ENCODE results near the gene VEZF1. TPM values are rescaled to one million over a fixed set of nuclear protein-coding genes. Genes with fewer than 3 reads are reported as not detected.
"Not testable (repeated sequence)": the region's sequence is repeated elsewhere in the genome, so short reads cannot be mapped to it uniquely, and the experiment has no call there.

Gene VEZF1
- total and polyA plus RNA-seq, 8 donors: 62.7 to 106 (median 98.5) TPM

DNA sequence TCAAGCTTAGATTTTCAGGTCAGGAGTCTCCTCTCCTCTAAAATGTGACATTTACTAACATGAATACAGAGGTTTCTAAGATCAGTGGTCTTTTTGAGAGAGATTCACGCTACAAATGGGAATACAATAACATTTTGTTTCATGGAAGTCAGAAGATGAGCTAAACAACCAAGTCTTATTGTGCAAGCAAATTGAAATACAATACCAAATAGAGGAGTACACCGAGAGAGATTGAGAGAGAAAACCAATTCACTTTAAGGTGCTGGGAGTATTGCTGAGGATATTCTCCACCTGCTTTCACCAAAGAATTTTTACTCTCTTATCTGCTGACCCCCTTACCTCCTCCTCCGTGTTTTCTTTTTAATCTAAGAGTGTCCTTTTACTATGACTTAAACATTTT, 11.5 kb downstream of the VEZF1 start:
- Histone ChIP-seq H3K4me1 (peaks cover 0 to 18% of the 10 kb centered on the region in 2 donors), H3K9me3 (no peaks in the 10 kb centered on the region), H3K36me3 (peaks cover 16 to 87% of the 10 kb centered on the region in 2 donors), H3K4me3 (no peak overlapping the region), H3K27me3 (no peaks in the 10 kb centered on the region), H3K27ac (no peak overlapping the region)
- intact Hi-C loops (cut with DNase I): no loop called here
- ATAC-seq: no peak
- no peak for DNase-seq
- TF ChIP-seq, protein P1, sequence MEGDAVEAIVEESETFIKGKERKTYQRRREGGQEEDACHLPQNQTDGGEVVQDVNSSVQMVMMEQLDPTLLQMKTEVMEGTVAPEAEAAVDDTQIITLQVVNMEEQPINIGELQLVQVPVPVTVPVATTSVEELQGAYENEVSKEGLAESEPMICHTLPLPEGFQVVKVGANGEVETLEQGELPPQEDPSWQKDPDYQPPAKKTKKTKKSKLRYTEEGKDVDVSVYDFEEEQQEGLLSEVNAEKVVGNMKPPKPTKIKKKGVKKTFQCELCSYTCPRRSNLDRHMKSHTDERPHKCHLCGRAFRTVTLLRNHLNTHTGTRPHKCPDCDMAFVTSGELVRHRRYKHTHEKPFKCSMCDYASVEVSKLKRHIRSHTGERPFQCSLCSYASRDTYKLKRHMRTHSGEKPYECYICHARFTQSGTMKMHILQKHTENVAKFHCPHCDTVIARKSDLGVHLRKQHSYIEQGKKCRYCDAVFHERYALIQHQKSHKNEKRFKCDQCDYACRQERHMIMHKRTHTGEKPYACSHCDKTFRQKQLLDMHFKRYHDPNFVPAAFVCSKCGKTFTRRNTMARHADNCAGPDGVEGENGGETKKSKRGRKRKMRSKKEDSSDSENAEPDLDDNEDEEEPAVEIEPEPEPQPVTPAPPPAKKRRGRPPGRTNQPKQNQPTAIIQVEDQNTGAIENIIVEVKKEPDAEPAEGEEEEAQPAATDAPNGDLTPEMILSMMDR (IDR thresholded peaks at IDR 0.05): no peak

DNA sequence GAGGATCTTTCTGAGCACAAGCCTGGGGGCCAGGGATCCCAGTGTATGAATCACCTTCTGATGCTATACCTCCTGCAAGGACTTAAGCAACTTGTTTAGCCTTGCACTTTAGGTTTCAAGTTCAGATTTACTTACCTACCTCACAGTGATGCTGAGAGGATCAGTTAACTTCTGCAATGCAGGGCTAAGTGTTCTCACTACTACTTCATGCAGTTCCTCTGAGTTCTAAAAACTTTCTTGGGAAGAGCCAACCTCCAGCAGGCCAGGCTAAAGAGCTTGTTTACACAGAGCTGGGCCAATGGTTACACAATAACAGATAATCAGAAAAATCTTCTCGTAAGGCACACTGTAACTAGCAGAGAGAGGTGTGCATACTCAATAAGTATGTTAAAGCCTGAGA, 13.0 kb downstream of the VEZF1 start:
- no peak overlapping the region for H3K27ac ChIP-seq
- no peak overlapping the region for H3K4me3 ChIP-seq
- peaks cover 14 to 73% of the 10 kb centered on the region in 2 donors for H3K36me3 ChIP-seq
- DNase-seq: no peak
- peak; percentile 92 for ATAC-seq
- H3K27me3 ChIP-seq: no peaks in the 10 kb centered on the region
- H3K4me1 ChIP-seq: peaks cover 0 to 13% of the 10 kb centered on the region in 2 donors
- TF ChIP-seq, protein P1 (IDR thresholded peaks at IDR 0.05): no peak
- H3K9me3 ChIP-seq: no peaks in the 10 kb centered on the region
- intact Hi-C loops (cut with DNase I): no loop called here

DNA sequence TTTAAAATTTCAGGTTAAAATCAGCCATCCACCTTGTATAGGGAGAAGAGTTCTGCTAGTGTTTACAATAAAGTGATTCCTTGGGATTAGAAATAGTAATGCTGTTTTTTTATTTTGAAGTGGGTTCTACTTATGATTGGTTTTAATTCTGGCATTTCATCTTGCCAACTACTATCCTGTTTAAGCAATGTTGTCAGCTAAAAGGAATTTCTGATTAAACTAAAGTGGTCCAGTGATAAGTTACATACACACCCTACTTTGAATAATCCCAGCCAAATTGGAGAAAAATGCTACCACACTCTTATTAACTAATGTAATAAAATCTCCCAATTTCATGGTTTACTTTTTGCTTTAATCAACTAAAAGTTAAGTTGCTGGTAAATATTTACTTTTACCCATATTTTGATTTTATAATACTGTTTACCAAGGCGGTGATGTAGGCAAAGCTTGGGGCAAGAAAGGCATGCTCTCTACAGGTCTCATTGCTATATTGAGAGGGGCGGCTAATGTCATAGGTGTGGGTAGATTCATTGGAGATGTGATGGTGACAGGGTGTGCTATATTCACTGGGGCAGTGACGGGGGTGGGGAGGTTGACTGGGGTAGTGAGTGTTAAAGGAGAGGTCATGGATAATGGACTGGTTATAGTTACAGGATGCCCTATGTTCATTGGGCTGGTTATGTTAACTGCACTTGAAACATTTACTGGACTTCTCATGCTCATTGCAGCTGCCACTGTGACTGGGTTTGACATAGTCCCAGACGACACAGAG, 13.8 kb downstream of the VEZF1 start:
- DNase-seq; intact Hi-C loops (cut with DNase I): not testable (repeated sequence)

DNA sequence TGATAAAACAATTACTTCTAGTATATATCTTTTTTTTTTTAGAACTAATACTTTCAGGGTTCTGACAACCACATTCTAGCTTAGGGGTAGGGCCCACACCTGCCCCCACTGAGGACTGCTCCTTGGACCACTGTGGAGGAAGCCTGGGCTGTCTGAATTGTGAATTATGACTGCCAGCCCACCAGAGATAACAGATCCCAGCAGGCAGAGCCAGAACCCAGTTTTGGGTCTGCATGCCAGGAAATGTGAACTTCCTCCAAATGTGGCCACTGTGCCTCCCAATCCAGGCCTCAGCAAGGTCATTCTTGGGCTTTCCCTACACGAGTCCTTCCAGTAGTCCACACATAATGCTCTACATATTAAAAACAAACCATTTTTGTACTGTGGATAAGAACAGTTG, 15.9 kb downstream of the VEZF1 start:
- intact Hi-C loops (cut with DNase I): no loop called here
- Histone ChIP-seq H3K4me1 (peaks cover 0 to 13% of the 10 kb centered on the region in 2 donors), H3K4me3 (no peak overlapping the region), H3K27ac (no peak overlapping the region), H3K9me3 (no peaks in the 10 kb centered on the region), H3K36me3 (peaks cover 9 to 44% of the 10 kb centered on the region in 2 donors), H3K27me3 (no peaks in the 10 kb centered on the region)
- TF ChIP-seq, protein P1 (IDR thresholded peaks at IDR 0.05): no peak
- no peak for DNase-seq
- no peak for ATAC-seq

More for the DNA sequence above, 13.8 kb downstream of the VEZF1 start:
- not testable (repeated sequence) for H3K27ac ChIP-seq, H3K27me3 ChIP-seq, H3K4me3 ChIP-seq, H3K9me3 ChIP-seq
- Histone ChIP-seq H3K36me3 (peaks cover 12 to 65% of the 10 kb centered on the region in 2 donors), H3K4me1 (peaks cover 0 to 13% of the 10 kb centered on the region in 2 donors)
- ATAC-seq: peak; percentile 35

DNA sequence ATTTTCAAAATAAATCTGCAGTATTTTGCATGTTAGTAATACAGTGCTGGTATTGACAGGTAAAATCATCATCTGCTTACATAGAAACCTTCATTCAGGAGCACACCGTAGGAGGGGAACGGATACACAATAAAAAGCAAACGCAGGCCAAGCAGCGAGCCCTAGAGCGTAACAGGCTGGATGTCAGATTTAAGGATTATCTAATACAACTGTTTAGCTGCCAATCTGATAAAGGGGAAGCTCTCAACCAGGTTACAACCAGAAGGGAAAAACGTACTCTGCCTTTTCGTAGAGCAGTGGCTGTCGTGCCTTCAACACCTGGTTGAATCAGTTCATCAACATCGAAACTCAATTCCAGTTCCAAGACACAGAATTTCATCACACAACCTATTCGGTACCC, 16.5 kb downstream of the VEZF1 start:
- no peak overlapping the region for H3K4me3 ChIP-seq
- H3K9me3 ChIP-seq: no peaks in the 10 kb centered on the region
- H3K27me3 ChIP-seq: no peaks in the 10 kb centered on the region
- intact Hi-C loops (cut with DNase I): no loop called here
- TF ChIP-seq, protein P1 (IDR thresholded peaks at IDR 0.05): no peak
- ATAC-seq: no peak
- no peak for DNase-seq
- H3K36me3 ChIP-seq: peaks cover 9 to 38% of the 10 kb centered on the region in 2 donors
- no peak overlapping the region for H3K27ac ChIP-seq
- peaks cover 0 to 13% of the 10 kb centered on the region in 2 donors for H3K4me1 ChIP-seq

Data from left lung (tissue), 10 donors.